Uterus (tissue), 2 donors: ENCODE results near the gene ALOX12B.

Experiments
- CTCF ChIP-seq, 4 experiments: fragments of 200-600 bp in 2 of 4; fragments of 450-650 bp in 2 of 4; sonication (generic) in 2 of 4; IDR thresholded peaks; one replicate each; pipeline ENCODE4 v1.5.1; 2016 to 2019; ENCODE audit warnings: antibody characterized with exemption in 4 of 4, mild to moderate bottlenecking in 2 of 4, moderate library complexity in 1 of 4
- POLR2A ChIP-seq, 2 donors: fragments of 450-650 bp; IDR thresholded peaks; one replicate each; pipeline ENCODE4 v1.6.1; 2016; ENCODE audit warnings: antibody characterized with exemption in 2 of 2, mild to moderate bottlenecking in 1 of 2, moderate library complexity in 1 of 2

- TF ChIP-seq POLR2A (IDR thresholded peaks at IDR 0.05) (no peak), CTCF (IDR thresholded peaks at IDR 0.05) (no peak)
These were observed 16.0 kb upstream of the ALOX12B start for GRCh38 chr17:8103549-8103948.
